HepG2 (cell line): ENCODE data around the gene PPP1R13B. TPM values are rescaled to one million over a fixed set of nuclear protein-coding genes. Genes with fewer than 3 reads are reported as not detected.

Experiments
- ATAC-seq: fragments of 200-7000 bp; cut with Tn5 transposase; 3 replicates; pipeline ENCODE4 v1.9.1; 2020; ENCODE audit warnings: mild to moderate bottlenecking, moderate library complexity
- BruUV-seq: library from RNA; stranded (reverse); fragments of 400-500 nt; replicated peaks from 2 replicates; lab custom pipeline; 2021; lab: Mats Ljungman, UMichigan
- CTCF ChIA-PET: fragments of 300-600 bp; formaldehyde crosslinking; extraction: SDS; loops from one replicate; lab custom pipeline; 2021; ENCODE audit warnings: low total read pairs, inconsistent platforms, low intra/inter-chr PET ratio; lab: Yijun Ruan, JAX
- POLR2A ChIA-PET: fragments of 350-600 bp; sonication (Branson Sonifier 250); formaldehyde crosslinking; loops from one replicate; lab custom pipeline; 2020; ENCODE audit warnings: antibody characterized with exemption, inconsistent platforms; lab: Yijun Ruan, JAX
- DNase-seq: peaks from one replicate; pipeline ENCODE4 v3.0.0-alpha.2; 2015; ENCODE audit warnings: low spot score
- FAIRE-seq: peaks from 3 replicates; lab custom pipeline; 2011; peaks lifted over from hg19 to GRCh38; lab: Jason Lieb, UNC
- H2AFZ ChIP-seq: one replicate; pipeline ENCODE4 v1.6.1; 2011; ENCODE audit warnings: low read length, inconsistent platforms
- H3K27ac ChIP-seq: fragments of 300-600 bp; 3 replicates; pipeline ENCODE4 v1.8.0; 2011; ENCODE audit warnings: mixed run types, mild to moderate bottlenecking, mixed read lengths, low read length, inconsistent platforms; ENCODE audit not compliant: insufficient read depth; ENCODE audit errors: extremely low read length
- H3K27me3 ChIP-seq, 2 experiments: fragments of 200-600 bp in 1 of 2; 2 replicates in 1 of 2; 3 replicates in 1 of 2; pipeline versions ENCODE4 v1.6.0 to v1.8.0; 2011; ENCODE audit warnings: low read length in 2 of 2, mild to moderate bottlenecking in 2 of 2, moderate library complexity in 2 of 2, inconsistent platforms in 1 of 2; ENCODE audit not compliant: insufficient read depth in 2 of 2, control insufficient read depth in 1 of 2
- H3K36me3 ChIP-seq, 2 experiments: fragments of 200-600 bp in 1 of 2; replicated peaks in 1 of 2; 2 replicates in 1 of 2; 3 replicates in 1 of 2; pipeline versions ENCODE4 v1.5.1 to v1.8.0; 2011; ENCODE audit warnings: low read length in 2 of 2, inconsistent platforms in 1 of 2; ENCODE audit not compliant: insufficient read depth in 2 of 2, control insufficient read depth in 1 of 2
- H3K4me1 ChIP-seq: 2 replicates; pipeline ENCODE4 v1.5.1; 2012; ENCODE audit warnings: low read length, inconsistent platforms; ENCODE audit not compliant: insufficient read depth
- H3K4me2 ChIP-seq: 2 replicates; pipeline ENCODE4 v1.6.0; 2011; ENCODE audit warnings: low read depth, low read length, inconsistent platforms
- H3K4me3 ChIP-seq, 3 experiments: fragments of 200-600 bp in 1 of 3; sonication (generic), shearing (Covaris generic) in 1 of 3; replicated peaks in 1 of 3; 2 replicates each; pipeline ENCODE4 v1.5.1; 2011 to 2016; ENCODE audit warnings: low read length in 3 of 3, inconsistent platforms in 2 of 3, low read depth in 2 of 3, mild to moderate bottlenecking in 2 of 3, control low read depth in 1 of 3, mixed read lengths in 1 of 3; ENCODE audit not compliant: insufficient read depth in 1 of 3
- H3K79me2 ChIP-seq: one replicate; pipeline ENCODE4 v1.6.1; 2011; ENCODE audit warnings: low read length, inconsistent platforms; ENCODE audit not compliant: insufficient read depth
- H3K9ac ChIP-seq: 2 replicates; pipeline ENCODE4 v1.6.0; 2011; ENCODE audit warnings: mild to moderate bottlenecking, low read depth, low read length, inconsistent platforms; ENCODE audit not compliant: insufficient read depth
- H3K9me3 ChIP-seq: 2 replicates; pipeline ENCODE4 v1.5.1; 2012; ENCODE audit warnings: mild to moderate bottlenecking, low read length
- H4K20me1 ChIP-seq: 2 replicates; pipeline ENCODE4 v1.6.0; 2011; ENCODE audit warnings: inconsistent platforms, mild to moderate bottlenecking, low read length, moderate library complexity; ENCODE audit not compliant: insufficient read depth
- CCAR2 ChIP-seq: fragments of 200-400 bp; formaldehyde crosslinking; optimal IDR thresholded peaks from 2 replicates; pipeline ENCODE3; 2018; ENCODE audit warnings: low read depth, mild to moderate bottlenecking, low read length, moderate library complexity
- FOXO4 ChIP-seq: sonication (generic); formaldehyde crosslinking; conservative IDR thresholded peaks from 2 replicates; pipeline ENCODE4 v1.8.1; 2023; ENCODE audit warnings: missing genetic modification reagents
- FOXP1 ChIP-seq, 2 experiments: fragments of 450-650 bp in 1 of 2; IDR thresholded peaks; 2 replicates each; pipeline ENCODE4 v1.6.1; 2017 to 2018; ENCODE audit warnings: antibody characterized with exemption in 1 of 2
- GLI4 ChIP-seq: sonication (generic); formaldehyde crosslinking; IDR thresholded peaks from 2 replicates; pipeline ENCODE4 v1.5.1; 2020; ENCODE audit warnings: missing genetic modification reagents, mild to moderate bottlenecking, moderate library complexity, borderline replicate concordance
- HMG20A ChIP-seq: IDR thresholded peaks from 2 replicates; pipeline ENCODE4 v1.6.1; 2016; ENCODE audit warnings: borderline replicate concordance
- HNRNPLL ChIP-seq: fragments of 200-400 bp; formaldehyde crosslinking; IDR thresholded peaks from 2 replicates; pipeline ENCODE4 v1.6.1; 2017; ENCODE audit warnings: mild to moderate bottlenecking, low read depth, low read length; ENCODE audit not compliant: poor library complexity, severe bottlenecking
- MED8 ChIP-seq: sonication (generic); formaldehyde crosslinking; IDR thresholded peaks from 2 replicates; pipeline ENCODE4 v1.8.1; 2023; ENCODE audit warnings: mild to moderate bottlenecking, missing genetic modification reagents; ENCODE audit not compliant: insufficient replicate concordance
- PBX3 ChIP-seq: sonication (generic); formaldehyde crosslinking; IDR thresholded peaks from 2 replicates; pipeline ENCODE4 v1.8.1; 2023; ENCODE audit warnings: missing genetic modification reagents, inconsistent platforms, borderline replicate concordance
- POGK ChIP-seq: sonication (generic); formaldehyde crosslinking; conservative IDR thresholded peaks from 2 replicates; pipeline ENCODE4 v1.8.0; 2022; ENCODE audit warnings: mild to moderate bottlenecking, moderate library complexity, missing genetic modification reagents
- STAT5B ChIP-seq: sonication (generic); formaldehyde crosslinking; IDR thresholded peaks from 2 replicates; pipeline ENCODE4 v1.4.0; 2020; ENCODE audit warnings: missing genetic modification reagents
- ZBTB4 ChIP-seq: sonication (generic); formaldehyde crosslinking; IDR thresholded peaks from 2 replicates; pipeline ENCODE4 v1.4.0; 2020; ENCODE audit warnings: missing genetic modification reagents, mild to moderate bottlenecking, borderline replicate concordance
- ZNF17 ChIP-seq: sonication (generic); formaldehyde crosslinking; IDR thresholded peaks from 2 replicates; pipeline ENCODE4 v1.5.0; 2020; ENCODE audit warnings: mild to moderate bottlenecking, missing genetic modification reagents
- ZNF430 ChIP-seq: sonication (generic); formaldehyde crosslinking; IDR thresholded peaks from 2 replicates; pipeline ENCODE4 v1.9.0; 2021; ENCODE audit warnings: mild to moderate bottlenecking, missing genetic modification reagents
- ZNF772 ChIP-seq: sonication (generic); formaldehyde crosslinking; IDR thresholded peaks from 2 replicates; pipeline ENCODE4 v1.5.0; 2020; ENCODE audit warnings: mild to moderate bottlenecking, missing genetic modification reagents
- ZNF879 ChIP-seq: sonication (generic); formaldehyde crosslinking; IDR thresholded peaks from 2 replicates; pipeline ENCODE4 v1.8.1; 2023; ENCODE audit warnings: missing genetic modification reagents
- WGBS: methylation state at CpG from one replicate; pipeline ENCODE4 v1.1.6; 2017; ENCODE audit warnings: low lambda C conversion rate; 5-methylcytosine and 5-hydroxymethylcytosine counted together
- in situ Hi-C: cut with HindIII; loops from 2 replicates; pipeline ENCODE4 v1.10.0; 2017; ENCODE audit warnings: low pct_unique_long_range_greater_than_20kb; ENCODE audit not compliant: extremely low pct_ligation_motif_present
- intact Hi-C: fragments of 100-400 bp; cut with micrococcal nuclease; formaldehyde crosslinking; loops from one replicate; pipeline ENCODE4 v1.10.0; 2022; ENCODE audit not compliant: unreplicated experiment
- polyA plus RNA-seq, 8 experiments: library from polyadenylated mRNA; depleted of rRNA in 3 of 8; stranded (reverse) in 7 of 8; unstranded in 1 of 8; fragments of >200 nt; fragmentation: Illumina TruSeq in 4 of 8; extraction: Trizol in 4 of 8; gene quantifications; 2 replicates each; pipeline versions ENCODE4 v1.2.1 to v1.2.3, GENCODE V29; 2011 to 2016; ENCODE audit warnings: low read depth in 4 of 8, missing spikeins in 1 of 8, mixed read lengths in 1 of 8; ENCODE audit not compliant: insufficient read depth in 1 of 8
- total RNA-seq, 5 experiments: library from RNA; depleted of rRNA; stranded (reverse); fragments of >200 nt; fragmentation: Illumina TruSeq; extraction: Trizol; gene quantifications; 2 replicates each; pipeline ENCODE4 v1.2.3, GENCODE V29; 2016; ENCODE audit warnings: low read depth in 1 of 5

Gene PPP1R13B
- total and polyA plus RNA-seq, 2 of the 13 experiments (the other 11 are each of a cell fraction or from before 2014, with no cell fraction given): 4.6 to 9.4 TPM

- TF ChIP-seq ZBTB4: no peak
Measured at GRCh38 chr14:103858063-103858781, 10.8 kb upstream of the PPP1R13B start (continued).

- 53% methylated on average over 5 of the region's 6 CpGs for WGBS
- H3K9me3 ChIP-seq: no peaks in the 10 kb centered on the region
- intact Hi-C loops: no loop called here
- H4K20me1 ChIP-seq: no peaks in the 10 kb centered on the region
- BruUV-seq: no TSS peak
- FAIRE-seq (no peak), ATAC-seq (no peak), DNase-seq (no peak)
- in situ Hi-C loops: no loop called here
- H3K79me2 ChIP-seq: no peaks in the 10 kb centered on the region
- no peak overlapping the region for H3K27ac ChIP-seq
- H3K36me3 ChIP-seq: no peaks in the 10 kb centered on the region
- no peak overlapping the region for H2AFZ ChIP-seq
- POLR2A ChIA-PET: no interaction called here
- H3K4me1 ChIP-seq: peaks cover 75% of the 10 kb centered on the region
- no peak overlapping the region for H3K4me3 ChIP-seq
- CTCF ChIA-PET: no interaction called here
- no peak overlapping the region for H3K4me2 ChIP-seq
- no peak overlapping the region for H3K9ac ChIP-seq
- H3K27me3 ChIP-seq: 0 out of 5 replicates have a peak, but pooled peaks cover 0 to 4% of the 10 kb centered on the region in 2 experiments
- TF ChIP-seq ZNF430 (CRISPR knock-in tag) (no peak), FOXO4 (CRISPR knock-in tag) (no peak), POGK (no peak), HNRNPLL (no peak), CCAR2 (no peak), STAT5B (CRISPR knock-in tag) (no peak), PBX3 (CRISPR knock-in tag) (no peak), GLI4 (CRISPR knock-in tag) (no peak), ZNF879 (CRISPR knock-in tag) (no peak), HMG20A (CRISPR knock-in tag) (no peak), FOXP1 (IDR thresholded peaks at IDR 0.05) (no peak), FOXP1 (CRISPR knock-in tag; IDR thresholded peaks at IDR 0.05) (no peak), ZNF772 (no peak), ZNF17 (CRISPR knock-in tag) (no peak), MED8 (CRISPR knock-in tag) (no peak)
Measured at GRCh38 chr14:103857256-103857655, 9.9 kb upstream of the PPP1R13B start.
